Right lobe of liver (tissue), 6 donors: ENCODE measurements around the gene RPA4. TPM values are rescaled to one million over a fixed set of nuclear protein-coding genes. Genes with fewer than 3 reads are reported as not detected.

ENCODE experiments used
- ATAC-seq, 4 donors: fragments of 200-7000 bp; cut with Tn5 transposase; one replicate each; pipeline ENCODE4 v1.9.1; 2020; ENCODE audit warnings: mild to moderate bottlenecking in 4 of 4, moderate library complexity in 4 of 4
- DNase-seq, 3 donors: peaks; one replicate each; pipeline ENCODE4 v3.0.0-alpha.2; 2020
- H3K27ac ChIP-seq, 3 donors: fragments of 200-600 bp; one replicate each; pipeline ENCODE4 v1.8.0; 2022
- H3K27me3 ChIP-seq, 2 donors: fragments of 200-600 bp; one replicate each; pipeline ENCODE4 v1.8.0; 2022
- H3K36me3 ChIP-seq, 4 donors: fragments of 200-600 bp; sonication (generic) in 1 of 4; one replicate each; pipeline versions ENCODE4 v1.5.1 to v1.8.0; 2017 to 2022; ENCODE audit warnings: control low read depth in 1 of 4
- H3K4me1 ChIP-seq, 4 donors: fragments of 200-600 bp; sonication (generic) in 1 of 4; one replicate each; pipeline versions ENCODE4 v1.5.1 to v1.8.0; 2017 to 2022; ENCODE audit warnings: control low read depth in 1 of 4
- H3K4me3 ChIP-seq, 3 donors: fragments of 200-600 bp; one replicate each; pipeline ENCODE4 v1.8.0; 2022
- H3K9me3 ChIP-seq, 4 donors: fragments of 200-600 bp; sonication (generic) in 1 of 4; one replicate each; pipeline versions ENCODE4 v1.5.1 to v1.8.0; 2017 to 2022; ENCODE audit warnings: control low read depth in 1 of 4
- POLR2A ChIP-seq: fragments of 450-650 bp; IDR thresholded peaks from one replicate; pipeline ENCODE4 v1.6.1; 2017; ENCODE audit warnings: antibody characterized with exemption, mild to moderate bottlenecking
- WGBS: methylation state at CpG from one replicate; pipeline ENCODE4 v1.1.6; 2018; ENCODE audit warnings: low coverage, low lambda C conversion rate; ENCODE audit not compliant: insufficient coverage; ENCODE audit errors: missing lambda C conversion rate; 5-methylcytosine and 5-hydroxymethylcytosine counted together
- intact Hi-C, 2 donors: fragments of 100-400 bp; cut with DNase I; formaldehyde crosslinking; loops; one replicate each; pipeline versions ENCODE4 v1.11.2 to v1.14.1; 2022
- total RNA-seq, 6 experiments: library from RNA; depleted of rRNA in 2 of 6; stranded (reverse); fragments of >200 nt in 2 of 6; fragmentation: NEBNext Ultra II Directional in 3 of 6; extraction: Animal tissue kit (Norgen Biotek cat#: 25700) in 3 of 6; gene quantifications; one replicate each; pipeline versions ENCODE4 v1.1.0 to v1.2.4, GENCODE V29; 2016 to 2023
- TF ChIP-seq, protein P1 (sequence below), 4 donors: fragments of 200-600 bp in 3 of 4; fragments of 450-650 bp in 1 of 4; IDR thresholded peaks; one replicate each; pipeline versions ENCODE4 v1.5.1 to v1.8.0; 2016 to 2022; ENCODE audit warnings: antibody characterized with exemption in 4 of 4, mild to moderate bottlenecking in 2 of 4
- donor health status: DM: no; HTN: yes; CAD: no.
- donor health status: DM: no; HTN: no; CAD: no.
- donor health status: DM: no; HTN: no; CAD: no.
- donor health status: DM: no; HTN: yes; CAD: no.
- donor health status: DM: no; HTN: yes; CAD: no.

Gene RPA4
- total RNA-seq, 6 experiments from 2014 or later, result 0.37 to 1.2 (median 0.55) TPM

- 56% methylated on average over 3 of the region's 3 CpGs for WGBS
- DNase-seq (no peak), ATAC-seq (no peak)
- intact Hi-C loops, result no loop called here
- Histone ChIP-seq H3K36me3 (no peaks in the 10 kb centered on the region), H3K4me1 (no peaks in the 10 kb centered on the region), H3K4me3 (no peak overlapping the region), H3K27ac (no peak overlapping the region), H3K27me3 (no peaks in the 10 kb centered on the region), H3K9me3 (no peaks in the 10 kb centered on the region)
- TF ChIP-seq, protein P1, sequence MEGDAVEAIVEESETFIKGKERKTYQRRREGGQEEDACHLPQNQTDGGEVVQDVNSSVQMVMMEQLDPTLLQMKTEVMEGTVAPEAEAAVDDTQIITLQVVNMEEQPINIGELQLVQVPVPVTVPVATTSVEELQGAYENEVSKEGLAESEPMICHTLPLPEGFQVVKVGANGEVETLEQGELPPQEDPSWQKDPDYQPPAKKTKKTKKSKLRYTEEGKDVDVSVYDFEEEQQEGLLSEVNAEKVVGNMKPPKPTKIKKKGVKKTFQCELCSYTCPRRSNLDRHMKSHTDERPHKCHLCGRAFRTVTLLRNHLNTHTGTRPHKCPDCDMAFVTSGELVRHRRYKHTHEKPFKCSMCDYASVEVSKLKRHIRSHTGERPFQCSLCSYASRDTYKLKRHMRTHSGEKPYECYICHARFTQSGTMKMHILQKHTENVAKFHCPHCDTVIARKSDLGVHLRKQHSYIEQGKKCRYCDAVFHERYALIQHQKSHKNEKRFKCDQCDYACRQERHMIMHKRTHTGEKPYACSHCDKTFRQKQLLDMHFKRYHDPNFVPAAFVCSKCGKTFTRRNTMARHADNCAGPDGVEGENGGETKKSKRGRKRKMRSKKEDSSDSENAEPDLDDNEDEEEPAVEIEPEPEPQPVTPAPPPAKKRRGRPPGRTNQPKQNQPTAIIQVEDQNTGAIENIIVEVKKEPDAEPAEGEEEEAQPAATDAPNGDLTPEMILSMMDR (IDR thresholded peaks at IDR 0.05), result no peak
- TF ChIP-seq POLR2A, result no peak
Measured at GRCh38 chrX:96907516-96908272, 24.0 kb downstream of the RPA4 start.

- Histone ChIP-seq H3K4me3 (no peak overlapping the region), H3K27ac (no peak overlapping the region), H3K27me3 (no peaks in the 10 kb centered on the region), H3K4me1 (no peaks in the 10 kb centered on the region), H3K36me3 (no peaks in the 10 kb centered on the region), H3K9me3 (no peaks in the 10 kb centered on the region)
- intact Hi-C loops, result no loop called here
- DNase-seq (no peak), ATAC-seq (no peak)
- WGBS, result 83% methylated on average over 5 of the region's 5 CpGs
- TF ChIP-seq, protein P1 (IDR thresholded peaks at IDR 0.05), result no peak
- TF ChIP-seq POLR2A, result no peak
Measured at GRCh38 chrX:96909291-96909690, 25.6 kb downstream of the RPA4 start.

DNA sequence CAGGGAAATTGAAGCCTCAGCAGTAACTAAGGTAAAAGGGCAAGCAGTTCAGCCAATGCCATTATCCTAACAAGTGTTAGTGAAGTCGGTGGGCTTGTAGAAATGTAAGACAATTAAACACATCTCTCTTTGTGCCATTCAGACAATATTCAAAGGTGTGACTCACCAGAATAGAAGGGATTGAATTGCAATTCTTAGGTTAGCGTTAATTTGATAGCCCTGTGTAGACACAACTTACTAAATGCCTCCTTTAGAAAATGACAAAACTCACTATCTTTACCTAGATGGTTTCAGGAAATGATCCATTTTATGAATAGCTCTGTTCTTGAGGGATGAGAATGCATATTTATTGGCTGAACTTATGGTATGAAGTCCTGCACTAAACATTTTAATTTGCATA, 35.2 kb downstream of the RPA4 start:
- ATAC-seq (no peak), DNase-seq (no peak)
- intact Hi-C loops, result no loop called here
- H3K4me1 ChIP-seq, result no peaks in the 10 kb centered on the region
- H3K27me3 ChIP-seq, result no peaks in the 10 kb centered on the region
- no peak overlapping the region for H3K4me3 ChIP-seq
- H3K36me3 ChIP-seq, result no peaks in the 10 kb centered on the region
- TF ChIP-seq, protein P1 (IDR thresholded peaks at IDR 0.05), result no peak
- TF ChIP-seq POLR2A, result no peak
- H3K27ac ChIP-seq, result no peak overlapping the region
- WGBS, result 63% methylated on average over 2 of the region's 2 CpGs
- H3K9me3 ChIP-seq, result no peaks in the 10 kb centered on the region

GRCh38 chrX:96919672-96920071, 36.0 kb downstream of the RPA4 start:
- DNase-seq, result no peak
- no peak for ATAC-seq
- H3K36me3 ChIP-seq, result no peaks in the 10 kb centered on the region
- no peak overlapping the region for H3K27ac ChIP-seq
- H3K4me1 ChIP-seq, result no peaks in the 10 kb centered on the region
- whole genome bisulfite sequencing, result 76% methylated on average over 4 of the region's 4 CpGs
- intact Hi-C loops, result no loop called here
- TF ChIP-seq POLR2A, result no peak
- TF ChIP-seq, protein P1 (IDR thresholded peaks at IDR 0.05), result no peak
- no peaks in the 10 kb centered on the region for H3K9me3 ChIP-seq
- no peaks in the 10 kb centered on the region for H3K27me3 ChIP-seq
- H3K4me3 ChIP-seq, result no peak overlapping the region
